HFFc6 (cell line): ENCODE measurements around the gene RPAIN. TPM values are rescaled to one million over a fixed set of nuclear protein-coding genes. Genes with fewer than 3 reads are reported as not detected.

Source experiments
- DNase-seq: peaks from one replicate; pipeline ENCODE4 v3.0.0-alpha.2; 2018
- H3K27ac Mint-ChIP-seq: 2 replicates; pipeline ENCODE4 v1.8.0; 2020; ENCODE audit warnings: mild to moderate bottlenecking, mixed read lengths
- H3K27me3 Mint-ChIP-seq: 2 replicates; pipeline ENCODE4 v1.8.0; 2021; ENCODE audit warnings: mild to moderate bottlenecking, moderate library complexity, mixed read lengths; ENCODE audit not compliant: insufficient read depth
- H3K36me3 Mint-ChIP-seq: 2 replicates; pipeline ENCODE4 v1.8.0; 2021; ENCODE audit warnings: low read depth, mixed read lengths
- H3K4me1 Mint-ChIP-seq: 2 replicates; pipeline ENCODE4 v1.8.0; 2020; ENCODE audit warnings: low read depth, mixed read lengths
- H3K4me3 Mint-ChIP-seq: 2 replicates; pipeline ENCODE4 v1.8.0; 2020; ENCODE audit warnings: mild to moderate bottlenecking, moderate library complexity, mixed read lengths
- H3K9me3 Mint-ChIP-seq: 2 replicates; pipeline ENCODE4 v1.8.0; 2020; ENCODE audit warnings: mild to moderate bottlenecking, mixed read lengths
- CTCF ChIP-seq: fragments of 200-600 bp; sonication (generic); IDR thresholded peaks from 2 replicates; pipeline ENCODE4 v1.5.0; 2021; ENCODE audit warnings: antibody characterized with exemption, mild to moderate bottlenecking
- total RNA-seq, 6 experiments: library from RNA; stranded (reverse); fragmentation: NEBNext Ultra II Directional; extraction: Animal tissue kit (Norgen Biotek cat#: 25700); gene quantifications; 2 replicates in 1 of 6; 3 replicates in 5 of 6; pipeline ENCODE4 v1.2.3, GENCODE V29; 2021

The RPAIN gene
- total RNA-seq, 6 experiments from 2014 or later: 20.4 to 25.6 (median 22.5) TPM

- Mint-ChIP-seq H3K4me3 (no peak overlapping the region), H3K4me1 (peaks cover 14% of the 10 kb centered on the region), H3K27ac (peak overlapping the region; percentile 38), H3K9me3 (no peaks in the 10 kb centered on the region), H3K27me3 (peaks cover 2% of the 10 kb centered on the region), H3K36me3 (peaks cover 29% of the 10 kb centered on the region)
- no peak for DNase-seq
- no peak for TF ChIP-seq CTCF
Observed at GRCh38 chr17:5472511-5472910, 52.5 kb downstream of the RPAIN start.

DNA sequence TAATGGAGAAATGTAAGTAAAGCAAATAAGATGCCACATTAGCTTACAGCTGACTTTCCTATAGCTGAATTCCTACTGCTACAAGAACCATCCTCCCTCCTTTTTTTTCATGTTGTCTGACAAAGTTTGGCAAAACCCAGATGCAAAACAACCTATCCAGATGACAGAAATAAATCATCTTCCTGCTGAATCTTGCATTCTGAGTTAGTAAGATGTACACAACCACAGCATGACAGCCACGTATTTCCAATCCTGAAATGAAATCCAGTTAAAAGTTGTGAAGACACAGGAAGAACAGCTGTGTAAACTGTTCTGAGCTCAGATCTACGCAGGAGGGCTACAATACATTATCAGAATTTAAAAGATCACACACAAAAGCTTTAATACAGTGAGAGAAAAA lies 53.9 kb downstream of the RPAIN start:
- DNase-seq: no peak
- no peak for TF ChIP-seq CTCF
- Mint-ChIP-seq H3K9me3 (no peaks in the 10 kb centered on the region), H3K36me3 (peaks cover 40% of the 10 kb centered on the region), H3K4me3 (no peak overlapping the region), H3K27ac (no peak overlapping the region), H3K27me3 (no peaks in the 10 kb centered on the region; the same call in none of the 2 replicates), H3K4me1 (peaks cover 12% of the 10 kb centered on the region)

- Mint-ChIP-seq H3K36me3 (peaks cover 70% of the 10 kb centered on the region), H3K4me1 (peaks cover 8% of the 10 kb centered on the region), H3K27ac (no peak overlapping the region), H3K4me3 (no peak overlapping the region), H3K27me3 (no peaks in the 10 kb centered on the region; the same call in 1 of the 2 replicates), H3K9me3 (no peaks in the 10 kb centered on the region)
- no peak for DNase-seq
- no peak for TF ChIP-seq CTCF
Observed at GRCh38 chr17:5478992-5479391, 59.0 kb downstream of the RPAIN start.

DNA sequence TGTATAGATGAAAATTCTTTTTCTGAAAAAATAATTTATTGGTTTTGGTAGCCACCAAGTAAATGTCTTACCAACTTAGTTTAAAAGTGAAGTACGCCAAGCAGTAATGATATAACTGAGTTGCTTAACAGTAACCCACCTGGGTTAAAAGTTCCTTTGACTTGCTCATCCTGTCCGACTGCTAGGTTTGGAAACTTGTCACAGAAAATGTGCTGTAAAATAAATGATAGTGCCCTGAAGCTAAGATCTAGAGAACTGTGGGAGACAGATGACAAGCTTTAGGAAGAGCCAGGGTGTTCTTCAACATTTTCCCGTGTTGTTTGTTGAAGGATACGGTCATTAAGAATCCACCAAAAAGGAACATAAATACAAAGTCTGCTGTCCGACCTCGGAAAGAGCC lies 61.0 kb downstream of the RPAIN start:
- no peaks in the 10 kb centered on the region; the same call in none of the 2 replicates for H3K27me3 Mint-ChIP-seq
- no peak for TF ChIP-seq CTCF
- H3K9me3 Mint-ChIP-seq: no peaks in the 10 kb centered on the region
- no peak overlapping the region for H3K4me3 Mint-ChIP-seq
- no peak overlapping the region for H3K27ac Mint-ChIP-seq
- peaks cover 23% of the 10 kb centered on the region for H3K4me1 Mint-ChIP-seq
- DNase-seq: no peak
- H3K36me3 Mint-ChIP-seq: peaks cover 68% of the 10 kb centered on the region

DNA sequence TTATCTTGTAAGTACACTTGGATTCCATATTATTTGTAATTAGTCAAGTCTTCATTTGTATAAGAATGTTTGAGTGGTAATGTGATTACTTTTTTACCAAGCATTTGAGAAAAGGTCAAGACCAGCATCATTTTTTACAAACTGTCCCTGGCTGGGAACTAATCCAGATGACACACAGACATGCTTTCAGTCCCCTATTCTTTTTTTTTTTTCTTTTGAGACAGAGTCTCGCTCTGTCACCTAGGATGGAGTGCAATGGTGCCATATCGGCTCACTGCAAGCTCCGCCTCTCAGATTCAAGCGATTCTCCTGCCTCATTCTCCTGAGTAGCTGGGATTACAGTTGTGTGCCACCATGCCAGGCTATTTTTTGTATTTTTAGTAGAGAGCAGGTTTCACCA lies 61.5 kb downstream of the RPAIN start:
- H3K36me3 Mint-ChIP-seq: peaks cover 65% of the 10 kb centered on the region
- H3K4me1 Mint-ChIP-seq: peaks cover 23% of the 10 kb centered on the region

More for the DNA sequence above, 61.5 kb downstream of the RPAIN start:
- Mint-ChIP-seq H3K9me3 (no peaks in the 10 kb centered on the region), H3K27me3 (no peaks in the 10 kb centered on the region; the same call in none of the 2 replicates), H3K27ac (no peak overlapping the region), H3K4me3 (no peak overlapping the region)
- no peak for DNase-seq
- no peak for TF ChIP-seq CTCF

Other genes with a start within 250 kb of the RPAIN start
- gene ZNF594, start 228.3 kb upstream of the RPAIN start, total RNA-seq: 1 to 10 TPM; 3.3 to 5.1 (median 4.6) TPM
- not detected for gene SCIMP, start 185.3 kb upstream of the RPAIN start, total RNA-seq
- gene RABEP1, start 137.9 kb upstream of the RPAIN start, total RNA-seq: 10 to 100 TPM; 41.1 to 48.5 (median 45.6) TPM
- 10 to 100 TPM; 49.3 to 68.7 (median 64.2) TPM for gene NUP88, start 520 bp upstream of the RPAIN start, total RNA-seq
- 100 to 1,000 TPM; 222 to 267 (median 235) TPM for gene C1QBP, start 19.0 kb downstream of the RPAIN start, total RNA-seq
- 10 to 100 TPM; 16.8 to 18.9 (median 17.3) TPM for gene DHX33, start 48.8 kb downstream of the RPAIN start, total RNA-seq
- 100 to 1,000 TPM in 4 of 6 experiments, 10 to 100 TPM in 2; 85.9 to 109 (median 103) TPM for gene DERL2, start 66.0 kb downstream of the RPAIN start, total RNA-seq
- gene MIS12, start 66.4 kb downstream of the RPAIN start, total RNA-seq: 10 to 100 TPM in 2 of 6 experiments, 1 to 10 TPM in 4; 7.8 to 10.8 (median 9.5) TPM
- 10 to 100 TPM; 26.9 to 44.9 (median 40.6) TPM for gene NLRP1, start 164.3 kb downstream of the RPAIN start, total RNA-seq